Activated CD8-positive, alpha-beta memory T cell treated with anti-CD3 and anti-CD28 coated beads for 48 hours (primary cell): ENCODE measurements around the gene WDR76.

ENCODE experiments used
- DNase-seq, 3 experiments: peaks; one replicate each; pipeline ENCODE4 v3.0.0-alpha.2; 2020; ENCODE audit warnings: low read depth in 2 of 3, low spot score in 2 of 3

Gene WDR76

GRCh38 chr15:43876872-43877271, 50.1 kb downstream of the WDR76 start:
- no peak for DNase-seq

DNA sequence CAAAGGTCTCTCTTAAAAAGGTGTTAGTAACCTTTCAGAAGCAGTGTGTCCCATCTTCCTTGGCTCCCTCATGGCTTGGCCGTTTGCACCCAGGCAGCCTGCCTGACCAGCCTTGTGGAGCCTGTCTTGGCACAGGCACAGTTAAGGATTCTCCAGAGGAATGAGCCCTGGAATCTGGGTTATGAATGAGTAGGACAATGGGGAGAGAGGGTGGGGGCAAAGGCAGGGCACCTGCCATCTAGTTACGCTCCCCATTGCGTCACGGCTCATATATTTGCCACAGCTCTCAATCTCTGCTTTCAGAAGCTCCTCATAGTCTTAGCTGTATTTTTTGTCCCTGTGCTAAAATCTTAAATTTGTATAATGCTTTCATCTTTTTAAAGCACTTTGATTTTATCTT, 50.6 kb downstream of the WDR76 start:
- no peak for DNase-seq

DNA sequence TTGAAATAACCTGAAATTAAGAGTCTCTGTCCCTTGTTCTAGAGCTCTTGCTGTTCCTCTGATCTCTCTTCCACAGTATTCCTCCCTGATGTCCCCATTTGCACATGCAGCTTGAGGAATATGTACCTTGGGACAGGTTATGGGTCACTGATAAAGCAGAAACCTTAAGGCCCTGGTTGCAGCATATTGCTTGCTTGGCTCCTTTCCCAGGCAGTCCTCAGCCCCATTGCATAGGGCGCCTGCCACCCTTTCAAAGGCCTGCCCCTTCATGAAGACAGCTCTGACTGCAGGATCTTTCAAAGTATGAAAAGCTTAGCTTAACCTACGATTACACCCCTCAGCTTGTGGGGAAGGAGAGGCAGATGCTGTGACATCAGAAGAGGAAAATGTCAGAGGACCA, 51.6 kb downstream of the WDR76 start:
- DNase-seq, result no peak

DNA sequence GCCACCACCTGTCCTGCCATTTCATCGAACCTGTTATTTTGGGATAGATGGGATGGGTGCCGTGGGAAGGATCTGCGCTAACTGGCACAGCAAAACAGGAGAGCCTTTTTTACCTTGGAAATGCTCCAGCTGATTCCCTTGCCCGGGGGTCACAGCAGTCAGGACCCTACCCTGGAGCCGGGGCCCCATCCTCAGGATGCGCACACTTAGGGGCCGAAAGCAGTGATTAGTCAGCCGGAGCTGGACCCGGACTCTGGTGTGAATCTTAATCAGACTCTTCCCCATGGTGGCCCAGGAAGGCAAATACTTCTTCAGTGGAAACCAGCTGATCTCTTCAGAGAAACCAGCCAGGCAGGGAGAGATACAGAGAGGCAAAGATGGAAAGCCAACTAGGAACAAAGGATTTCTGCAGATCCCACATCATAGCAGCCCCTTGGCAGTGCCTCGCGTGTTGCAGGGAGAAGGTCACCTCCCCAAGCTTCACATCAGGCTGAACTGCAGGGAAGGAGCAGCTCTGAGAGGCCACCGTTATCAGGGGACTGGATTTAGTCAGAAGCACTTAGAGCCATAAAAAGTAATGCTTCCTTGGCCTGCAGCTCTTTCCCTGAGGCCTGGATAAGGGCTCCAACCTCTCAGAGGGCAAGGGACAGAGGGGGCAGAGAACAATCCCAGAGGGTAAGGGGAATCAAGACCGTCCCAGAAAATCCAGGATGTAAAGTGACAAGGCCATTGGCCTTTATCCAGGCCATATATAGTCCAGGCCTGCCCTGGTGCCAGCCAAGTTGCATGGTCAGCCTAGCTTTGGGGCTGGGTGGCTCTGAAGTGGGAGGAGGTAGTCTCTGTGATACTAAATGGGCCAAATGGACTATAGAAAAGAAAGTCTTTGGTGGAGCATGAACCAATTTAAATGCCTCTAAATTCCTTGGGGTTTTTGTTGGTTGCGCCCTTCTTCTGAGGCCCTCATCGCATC, 52.9 kb downstream of the WDR76 start:
- DNase-seq, result no peak

GRCh38 chr15:43880406-43881194, 53.8 kb downstream of the WDR76 start:
- no peak for DNase-seq

- no peak for DNase-seq
Measured at GRCh38 chr15:43881245-43881644, 54.4 kb downstream of the WDR76 start.

DNA sequence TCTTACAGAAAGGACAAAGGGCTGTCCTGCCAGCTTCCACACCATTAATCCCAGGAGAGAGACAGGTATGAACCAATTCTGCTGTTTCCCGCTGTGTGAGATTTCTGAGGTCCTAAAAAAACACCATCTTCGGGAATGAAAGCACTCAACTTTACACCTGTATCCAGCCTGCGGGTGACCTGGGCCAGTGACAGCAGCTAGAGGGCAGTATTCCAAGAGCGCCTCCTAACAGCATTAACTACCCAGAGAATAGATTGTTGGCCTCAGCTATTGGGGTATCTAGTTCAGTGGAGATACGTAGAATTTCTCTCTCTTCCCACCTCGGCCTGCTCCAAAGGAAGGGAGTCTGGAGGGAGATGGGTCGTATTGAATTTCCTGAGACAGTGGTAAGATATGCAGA, 55.1 kb downstream of the WDR76 start:
- no peak for DNase-seq

- no peak for DNase-seq
Measured at GRCh38 chr15:43883571-43883970, 56.8 kb downstream of the WDR76 start.

- no peak for DNase-seq
Measured at GRCh38 chr15:43886558-43886957, 59.8 kb downstream of the WDR76 start.

DNA sequence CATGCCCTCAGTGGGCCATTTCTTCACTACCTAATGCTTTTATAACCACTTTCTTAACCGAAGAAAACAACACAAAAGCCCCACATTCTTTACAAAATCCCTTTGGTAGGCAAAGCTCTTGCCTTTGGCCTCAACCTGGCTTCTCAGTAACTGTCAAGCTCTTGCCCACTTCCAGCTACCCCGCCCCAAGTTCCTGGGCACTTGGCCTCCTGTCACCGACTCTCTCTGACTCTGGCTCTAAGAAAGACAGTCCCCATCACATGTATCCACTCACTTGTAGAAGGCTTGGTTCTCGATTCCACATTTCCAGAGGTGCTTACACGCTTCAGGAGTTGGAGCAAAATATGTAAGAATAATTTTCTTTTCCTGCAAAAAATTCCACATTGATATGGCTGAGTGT, 61.1 kb downstream of the WDR76 start:
- DNase-seq, result no peak

DNA sequence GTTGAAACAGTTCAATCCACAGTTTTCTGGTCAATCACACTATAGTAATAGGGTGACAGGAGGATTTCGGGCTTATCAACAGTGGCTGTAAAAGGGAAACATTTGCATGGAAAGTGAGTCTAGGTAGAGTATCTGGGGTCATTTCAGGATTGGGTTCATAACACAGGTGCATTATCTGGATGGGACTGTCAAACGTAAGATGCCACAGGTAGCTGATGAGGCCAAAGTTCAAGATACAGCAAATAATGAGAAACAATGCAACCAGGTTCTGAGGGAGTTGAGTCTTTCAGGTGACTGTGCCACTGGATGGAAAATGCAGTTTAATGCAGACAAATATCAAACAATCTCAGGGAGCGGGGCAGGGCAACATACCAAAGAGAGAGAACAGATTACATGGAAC, 62.2 kb downstream of the WDR76 start:
- DNase-seq, result no peak

DNA sequence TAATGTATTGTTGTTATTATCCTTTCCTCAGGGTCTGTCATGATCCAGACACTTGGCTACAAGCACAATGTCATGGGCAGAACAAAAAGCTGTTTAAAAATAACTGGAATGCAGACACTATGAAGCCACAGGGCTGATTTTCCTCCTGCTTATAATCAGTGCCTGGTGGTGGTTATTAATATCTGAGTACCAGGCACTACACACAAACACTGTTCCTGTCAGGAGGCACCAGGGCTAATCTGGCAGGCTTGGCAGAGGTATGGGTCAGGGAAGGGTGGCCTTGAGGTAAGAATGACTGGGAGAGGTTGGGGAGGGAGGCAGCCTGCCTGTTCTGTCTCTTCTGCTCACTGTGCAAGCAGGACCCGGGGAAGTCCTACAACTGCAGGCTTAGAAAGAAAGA, 67.2 kb downstream of the WDR76 start:
- DNase-seq, result no peak

- DNase-seq, result no peak
Measured at GRCh38 chr15:43895586-43895985, 68.8 kb downstream of the WDR76 start.

GRCh38 chr15:43896543-43896942, 69.7 kb downstream of the WDR76 start:
- no peak for DNase-seq

- no peak for DNase-seq
Measured at GRCh38 chr15:43898891-43899290, 72.1 kb downstream of the WDR76 start.

- DNase-seq, result no peak
Measured at GRCh38 chr15:43899928-43900327, 73.1 kb downstream of the WDR76 start.

DNA sequence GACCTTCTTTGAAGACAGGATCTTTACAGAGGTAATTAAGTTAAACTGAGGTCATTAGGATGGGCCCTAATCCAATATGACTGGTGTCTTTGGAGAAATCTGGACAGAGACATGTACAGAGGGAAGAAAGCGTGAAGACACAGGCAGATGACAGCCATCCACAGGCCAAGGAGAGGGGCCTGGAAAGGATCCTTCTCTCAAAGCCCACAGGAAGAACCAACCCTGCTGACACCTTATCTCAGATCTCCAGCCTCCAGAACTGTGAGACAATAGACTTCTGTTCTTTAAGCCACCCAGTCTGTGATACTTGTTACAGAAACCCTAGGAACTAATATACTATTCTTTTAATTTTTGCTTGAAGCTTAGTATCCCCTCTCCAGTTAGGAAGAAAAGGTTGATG, 74.2 kb downstream of the WDR76 start:
- DNase-seq, result no peak

GRCh38 chr15:43901495-43901894, 74.7 kb downstream of the WDR76 start:
- DNase-seq, result no peak

GRCh38 chr15:43903864-43904290, 77.1 kb downstream of the WDR76 start:
- DNase-seq, result peak in 2 of 3 experiments; percentile 36 to 57

- DNase-seq, result no peak
Measured at GRCh38 chr15:43905755-43906154, 79.0 kb downstream of the WDR76 start.

DNA sequence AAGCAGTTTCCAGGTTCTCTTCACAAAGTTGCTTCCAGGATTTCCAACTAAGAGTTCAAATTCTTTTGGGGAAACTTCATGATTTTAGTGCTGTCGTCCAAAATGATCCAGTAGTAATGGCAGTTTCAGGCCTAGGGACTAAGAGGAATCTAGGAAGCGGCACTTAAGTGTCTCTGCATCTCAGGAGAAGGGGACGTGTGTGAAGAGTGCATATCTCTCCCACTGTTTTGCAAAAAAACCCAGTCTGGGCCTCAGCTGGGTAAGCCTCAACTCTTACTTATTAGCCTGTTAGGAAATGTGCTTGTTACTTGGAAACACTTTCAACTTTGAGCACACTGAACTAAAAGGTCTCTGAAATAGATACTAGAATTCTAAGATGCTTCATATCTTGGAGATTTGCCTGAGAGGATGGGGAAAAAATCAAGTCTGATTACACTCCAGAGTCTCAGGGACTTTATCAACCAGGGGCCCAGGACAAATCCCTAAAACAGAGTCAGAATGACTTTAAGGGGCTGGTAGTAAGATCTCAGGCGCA, 81.8 kb downstream of the WDR76 start:
- DNase-seq, result no peak

- DNase-seq, result no peak
Measured at GRCh38 chr15:43911235-43911781, 84.5 kb downstream of the WDR76 start.
